HEK293T (cell line): Measurements from ENCODE around the gene CLCNKA.

Experiments
- ARNT ChIP-seq: fragments of 450-650 bp; IDR thresholded peaks from 2 replicates; pipeline ENCODE4 v1.6.1; 2017; ENCODE audit warnings: mild to moderate bottlenecking
- ELF4 ChIP-seq: fragments of 450-650 bp; IDR thresholded peaks from 2 replicates; pipeline ENCODE4 v1.6.1; 2017; ENCODE audit warnings: antibody characterized with exemption
- FOXK2 ChIP-seq: fragments of 450-650 bp; IDR thresholded peaks from 2 replicates; pipeline ENCODE4 v1.6.1; 2016; ENCODE audit warnings: mild to moderate bottlenecking
- FOXM1 ChIP-seq: fragments of 450-650 bp; IDR thresholded peaks from 2 replicates; pipeline ENCODE4 v1.6.1; 2017; ENCODE audit warnings: mild to moderate bottlenecking, borderline replicate concordance
- HDGF ChIP-seq: fragments of 450-650 bp; IDR thresholded peaks from 2 replicates; pipeline ENCODE4 v1.6.1; 2017; ENCODE audit warnings: antibody characterized with exemption, borderline replicate concordance
- SP1 ChIP-seq: fragments of 450-650 bp; IDR thresholded peaks from 2 replicates; pipeline ENCODE4 v1.6.1; 2017
- TARDBP ChIP-seq: fragments of 450-650 bp; IDR thresholded peaks from 2 replicates; pipeline ENCODE4 v1.6.1; 2016

DNA sequence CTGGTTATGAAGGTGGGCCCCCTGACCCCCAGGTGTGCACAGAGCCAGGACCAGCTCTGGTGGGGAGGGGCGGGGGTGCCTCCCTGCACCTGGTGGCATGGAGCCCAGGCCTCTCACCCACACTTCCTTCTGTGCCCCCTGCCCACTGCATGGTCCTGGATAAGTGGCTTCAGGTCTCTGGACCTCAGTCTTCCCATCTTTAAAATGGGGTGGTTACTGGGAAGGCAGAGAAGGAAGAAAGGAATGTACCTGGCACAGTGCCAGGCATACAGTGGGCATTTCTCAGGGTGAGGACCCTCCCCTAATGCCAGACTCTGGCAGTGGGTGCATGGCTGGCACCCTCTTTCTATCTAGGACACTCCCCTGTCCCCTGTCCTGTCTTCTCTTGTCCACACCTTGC is 7.5 kb downstream of the CLCNKA start:
- TF ChIP-seq FOXM1 (no peak), TARDBP (no peak), FOXK2 (no peak), SP1 (no peak), HDGF (no peak), ELF4 (no peak), ARNT (no peak)
